Tibial artery (tissue), 4 donors: ENCODE results near the gene ATOX1.
A peak's percentile ranks its signal among the peaks of the same experiment; 100 is the strongest.

ENCODE experiments used
- DNase-seq, 2 donors: peaks; one replicate each; pipeline ENCODE4 v3.0.0-alpha.2; 2019
- H3K27ac ChIP-seq, 2 donors: fragments of 200-600 bp; sonication (generic) in 1 of 2; 1 replicate in 1 of 2; 2 replicates in 1 of 2; pipeline ENCODE4 v1.5.1; 2018 to 2019; ENCODE audit warnings: mild to moderate bottlenecking in 1 of 2
- H3K27me3 ChIP-seq, 2 donors: fragments of 200-600 bp; sonication (generic) in 1 of 2; one replicate each; pipeline versions ENCODE4 v1.5.1 to v1.6.0; 2016 to 2019
- H3K36me3 ChIP-seq, 3 donors: fragments of 200-600 bp; sonication (generic) in 2 of 3; one replicate each; pipeline ENCODE4 v1.5.1; 2016 to 2019; ENCODE audit warnings: mild to moderate bottlenecking in 2 of 3
- H3K4me1 ChIP-seq, 4 donors: fragments of 200-600 bp; sonication (generic) in 2 of 4; 1 replicate in 3 of 4; 2 replicates in 1 of 4; pipeline ENCODE4 v1.5.1; 2016 to 2019
- H3K4me3 ChIP-seq, 2 donors: fragments of 200-600 bp; sonication (generic) in 1 of 2; 1 replicate in 1 of 2; 2 replicates in 1 of 2; pipeline ENCODE4 v1.5.1; 2018 to 2019; ENCODE audit warnings: mild to moderate bottlenecking in 2 of 2
- H3K9me3 ChIP-seq, 3 donors: fragments of 200-600 bp; sonication (generic) in 1 of 3; one replicate each; pipeline ENCODE4 v1.5.1; 2016 to 2019
- intact Hi-C: fragments of 100-400 bp; cut with DNase I; formaldehyde crosslinking; loops from one replicate; pipeline ENCODE4 v1.15.0; 2023; ENCODE audit warnings: low total_unique reads
- TF ChIP-seq, protein P1 (sequence below), 2 experiments: fragments of 200-600 bp in 1 of 2; fragments of 450-650 bp in 1 of 2; IDR thresholded peaks; one replicate each; pipeline ENCODE4 v1.5.1; 2017 to 2019; ENCODE audit warnings: antibody characterized with exemption in 2 of 2, mild to moderate bottlenecking in 1 of 2, moderate library complexity in 1 of 2

Gene ATOX1

DNA sequence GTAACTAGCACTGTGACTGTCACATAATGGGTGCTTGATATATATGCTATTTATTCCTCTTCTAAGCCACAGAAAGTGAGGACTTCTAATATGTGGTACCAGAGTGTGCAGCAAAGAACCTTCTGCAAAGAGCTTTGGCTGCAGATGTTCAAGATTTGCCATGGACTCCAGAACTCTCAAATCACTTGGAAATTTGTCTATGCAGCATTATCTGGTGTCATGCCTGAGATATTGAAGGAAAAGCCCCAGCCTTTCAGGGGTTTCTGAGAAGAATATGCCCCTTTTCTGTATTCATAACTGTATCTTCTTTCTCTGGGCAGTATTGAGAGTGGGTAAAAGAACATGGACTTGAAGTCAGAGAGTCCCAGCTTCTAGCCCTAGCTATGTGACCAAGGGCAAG is 8.5 kb upstream of the ATOX1 start:
- H3K4me1 ChIP-seq, result peaks cover 0 to 9% (median 5%) of the 10 kb centered on the region in 4 donors
- H3K4me3 ChIP-seq, result no peak overlapping the region
- intact Hi-C loops, result no loop called here
- no peaks in the 10 kb centered on the region for H3K9me3 ChIP-seq
- TF ChIP-seq, protein P1, sequence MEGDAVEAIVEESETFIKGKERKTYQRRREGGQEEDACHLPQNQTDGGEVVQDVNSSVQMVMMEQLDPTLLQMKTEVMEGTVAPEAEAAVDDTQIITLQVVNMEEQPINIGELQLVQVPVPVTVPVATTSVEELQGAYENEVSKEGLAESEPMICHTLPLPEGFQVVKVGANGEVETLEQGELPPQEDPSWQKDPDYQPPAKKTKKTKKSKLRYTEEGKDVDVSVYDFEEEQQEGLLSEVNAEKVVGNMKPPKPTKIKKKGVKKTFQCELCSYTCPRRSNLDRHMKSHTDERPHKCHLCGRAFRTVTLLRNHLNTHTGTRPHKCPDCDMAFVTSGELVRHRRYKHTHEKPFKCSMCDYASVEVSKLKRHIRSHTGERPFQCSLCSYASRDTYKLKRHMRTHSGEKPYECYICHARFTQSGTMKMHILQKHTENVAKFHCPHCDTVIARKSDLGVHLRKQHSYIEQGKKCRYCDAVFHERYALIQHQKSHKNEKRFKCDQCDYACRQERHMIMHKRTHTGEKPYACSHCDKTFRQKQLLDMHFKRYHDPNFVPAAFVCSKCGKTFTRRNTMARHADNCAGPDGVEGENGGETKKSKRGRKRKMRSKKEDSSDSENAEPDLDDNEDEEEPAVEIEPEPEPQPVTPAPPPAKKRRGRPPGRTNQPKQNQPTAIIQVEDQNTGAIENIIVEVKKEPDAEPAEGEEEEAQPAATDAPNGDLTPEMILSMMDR (IDR thresholded peaks at IDR 0.05), result no peak
- H3K27me3 ChIP-seq, result no peaks in the 10 kb centered on the region
- no peak overlapping the region for H3K27ac ChIP-seq
- DNase-seq, result no peak
- H3K36me3 ChIP-seq, result no peaks in the 10 kb centered on the region

DNA sequence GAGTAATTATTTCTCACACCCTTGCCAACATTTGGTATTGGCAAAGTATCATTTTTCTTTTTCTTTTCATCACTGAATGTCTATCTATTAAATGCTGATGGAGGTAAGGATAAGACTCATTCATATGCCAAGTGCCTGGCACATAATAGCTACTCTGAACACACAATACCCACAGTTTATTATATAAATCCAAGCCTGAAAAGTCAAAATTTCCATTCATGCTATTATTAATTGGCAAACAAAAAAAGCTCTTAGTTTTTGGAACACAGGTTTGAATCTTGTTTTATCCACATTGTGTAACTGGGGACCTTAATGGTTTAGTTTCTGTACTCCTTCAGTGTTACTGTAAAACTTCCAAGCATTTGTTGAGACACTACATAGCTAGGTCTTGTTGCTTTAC is 6.4 kb upstream of the ATOX1 start:
- peaks cover 0 to 4% (median 0%) of the 10 kb centered on the region in 4 donors for H3K4me1 ChIP-seq
- H3K36me3 ChIP-seq, result no peaks in the 10 kb centered on the region
- H3K27ac ChIP-seq, result no peak overlapping the region
- TF ChIP-seq, protein P1 (IDR thresholded peaks at IDR 0.05), result no peak
- no peaks in the 10 kb centered on the region for H3K9me3 ChIP-seq
- DNase-seq, result no peak
- intact Hi-C loops, result no loop called here
- no peak overlapping the region for H3K4me3 ChIP-seq
- H3K27me3 ChIP-seq, result no peaks in the 10 kb centered on the region

DNA sequence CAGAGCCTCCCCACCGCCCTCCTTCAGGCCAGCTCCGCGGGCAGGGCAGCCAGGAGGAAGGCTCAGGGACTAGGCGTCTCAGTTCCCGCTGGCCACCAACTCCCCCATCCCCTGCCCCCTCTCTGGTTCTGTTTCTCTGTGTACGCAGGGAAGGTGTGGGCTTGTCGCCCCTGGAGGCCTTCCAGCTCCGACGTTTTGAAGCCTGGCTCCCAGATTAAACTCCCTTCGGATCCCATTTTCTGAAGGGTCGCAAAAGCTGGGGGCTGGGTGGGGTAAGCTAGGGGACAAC is 346 bp downstream of the ATOX1 start:
- Histone ChIP-seq H3K27me3 (no peaks in the 10 kb centered on the region), H3K9me3 (no peaks in the 10 kb centered on the region), H3K4me3 (peak overlapping the region; percentile 92 to 95), H3K4me1 (peaks cover 0 to 39% (median 24%) of the 10 kb centered on the region in 4 donors), H3K36me3 (peaks cover 0 to 8% (median 3%) of the 10 kb centered on the region in 3 donors), H3K27ac (peak overlapping the region; percentile 88 to 96)
- intact Hi-C loops, result loop anchor here (2.0 kb wide), 1 partner anchor 15 kb away; no protein-coding TSS in a partner anchor
- no peak for DNase-seq
- TF ChIP-seq, protein P1 (IDR thresholded peaks at IDR 0.05), result no peak

DNA sequence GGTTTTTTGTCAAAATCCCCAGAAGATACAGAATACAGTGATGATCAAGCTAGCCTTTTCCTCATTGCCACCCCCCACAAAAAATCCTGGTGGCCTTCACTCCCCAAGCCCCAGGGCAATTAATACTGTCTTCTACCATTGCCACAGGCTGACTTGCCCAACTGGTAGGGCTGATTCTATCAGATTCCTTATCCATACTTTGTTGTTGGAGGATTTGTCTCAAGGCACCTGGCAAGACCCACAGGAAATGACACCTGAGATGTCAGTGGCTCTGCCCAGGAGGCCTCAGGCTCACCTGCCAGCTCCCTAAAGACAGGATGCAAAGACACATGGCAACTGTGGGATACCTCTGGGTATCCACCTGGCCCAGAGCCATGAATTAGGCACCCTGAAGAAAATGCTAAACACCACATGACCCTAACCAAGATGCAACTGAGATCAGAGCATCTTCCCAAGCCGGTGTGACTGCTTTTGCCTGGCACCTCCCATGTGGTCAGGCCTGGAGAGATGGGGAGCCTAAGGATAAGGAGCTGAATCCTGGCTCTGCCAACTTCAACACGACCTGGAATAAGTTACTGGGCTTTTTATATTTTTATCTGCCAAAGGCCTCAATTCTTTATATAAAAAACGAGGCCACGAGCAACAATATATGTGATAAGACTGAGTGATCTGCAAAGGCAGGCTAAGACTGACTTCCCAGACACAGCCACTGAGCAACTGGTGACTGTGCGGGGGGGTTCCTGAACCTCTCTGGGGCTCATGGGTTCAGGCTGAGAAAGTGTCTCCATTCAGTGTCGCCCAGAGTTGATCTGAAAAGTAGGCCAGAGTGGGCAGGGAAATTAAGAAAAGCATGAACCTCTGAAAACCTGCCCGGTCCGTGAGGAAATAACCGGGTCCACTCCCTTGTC is 944 bp downstream of the ATOX1 start:
- Histone ChIP-seq H3K27ac (peak overlapping the region; percentile 88 to 96), H3K36me3 (peaks cover 0 to 13% (median 8%) of the 10 kb centered on the region in 3 donors), H3K27me3 (no peaks in the 10 kb centered on the region), H3K4me3 (peak overlapping the region; percentile 92 to 95), H3K9me3 (no peaks in the 10 kb centered on the region), H3K4me1 (peaks cover 0 to 39% (median 24%) of the 10 kb centered on the region in 4 donors)
- intact Hi-C loops, result loop anchor here (2.0 kb wide), 1 partner anchor 15 kb away; no protein-coding TSS in a partner anchor
- no peak for DNase-seq
- TF ChIP-seq, protein P1 (IDR thresholded peaks at IDR 0.05), result no peak

DNA sequence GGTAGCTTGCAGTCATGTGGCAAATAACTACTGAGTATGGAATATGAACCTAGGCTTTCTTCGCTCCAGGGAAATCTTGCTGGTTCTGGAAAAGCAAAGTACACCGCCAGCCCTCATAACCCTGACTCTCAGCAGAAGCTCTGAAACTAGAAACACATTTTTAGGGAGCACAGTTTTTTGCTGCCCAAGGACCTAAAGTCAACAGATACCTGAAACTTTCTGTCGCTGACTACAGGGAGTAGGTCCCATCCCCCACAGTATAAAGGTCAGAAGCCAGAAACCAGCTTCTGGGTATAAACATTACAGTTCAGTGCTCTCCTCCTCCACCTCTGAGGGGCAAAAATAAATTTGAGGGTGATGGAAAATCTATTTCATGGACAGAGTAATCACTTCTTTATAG is 3.0 kb downstream of the ATOX1 start:
- no peak for DNase-seq
- Histone ChIP-seq H3K27ac (no peak overlapping the region), H3K9me3 (no peaks in the 10 kb centered on the region), H3K36me3 (peaks cover 0 to 13% (median 8%) of the 10 kb centered on the region in 3 donors), H3K27me3 (no peaks in the 10 kb centered on the region), H3K4me1 (peaks cover 0 to 39% (median 24%) of the 10 kb centered on the region in 4 donors), H3K4me3 (no peak overlapping the region)
- TF ChIP-seq, protein P1 (IDR thresholded peaks at IDR 0.05), result no peak
- intact Hi-C loops, result no loop called here
